PFSK-1 (cell line): ENCODE data around the gene RANGAP1.

Source experiments
- FOXP2 ChIP-seq: optimal IDR thresholded peaks from 2 replicates; pipeline ENCODE3; 2011; ENCODE audit warnings: borderline replicate concordance, control low read depth, inconsistent platforms; ENCODE audit not compliant: insufficient read depth; ENCODE audit errors: extremely low read length, extremely low read depth
- POLR2AphosphoS5 ChIP-seq: IDR thresholded peaks from 2 replicates; pipeline ENCODE4 v1.6.1; 2012; ENCODE audit warnings: low read depth, mild to moderate bottlenecking, control low read depth, low read length, moderate library complexity
- SIN3A ChIP-seq: IDR thresholded peaks from 2 replicates; pipeline ENCODE4 v1.6.1; 2012; ENCODE audit warnings: mild to moderate bottlenecking, low read length, moderate library complexity, borderline replicate concordance; ENCODE audit not compliant: insufficient read depth
- TAF1 ChIP-seq: IDR thresholded peaks from 2 replicates; pipeline ENCODE4 v1.6.1; 2012; ENCODE audit warnings: low read length, control low read depth, borderline replicate concordance; ENCODE audit not compliant: insufficient read depth

DNA sequence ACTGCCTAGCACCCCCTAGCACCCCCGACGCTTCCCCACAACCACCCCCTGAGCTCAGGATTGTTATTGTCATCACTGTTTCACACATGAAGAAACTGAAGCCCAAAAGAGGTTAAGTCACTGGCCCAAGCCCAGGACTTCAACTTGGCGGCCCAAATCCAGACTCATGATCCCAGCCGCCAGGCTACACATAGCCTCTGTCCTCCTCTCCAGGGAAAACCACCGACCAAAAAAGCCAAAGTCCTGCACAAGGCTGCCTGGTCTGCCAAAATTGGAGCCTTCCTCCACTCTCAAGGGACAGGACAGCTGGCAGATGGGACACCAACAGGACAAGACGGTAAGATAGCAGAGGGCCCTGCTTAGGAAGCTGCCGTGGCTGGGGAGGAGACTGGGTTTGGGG is 70.1 kb downstream of the RANGAP1 start:
- TF ChIP-seq POLR2AphosphoS5 = no peak
- no peak for TF ChIP-seq FOXP2
- TF ChIP-seq TAF1 = no peak
- no peak for TF ChIP-seq SIN3A
